ENCODE data around the gene CERS6.

CERS6 gene

DNA sequence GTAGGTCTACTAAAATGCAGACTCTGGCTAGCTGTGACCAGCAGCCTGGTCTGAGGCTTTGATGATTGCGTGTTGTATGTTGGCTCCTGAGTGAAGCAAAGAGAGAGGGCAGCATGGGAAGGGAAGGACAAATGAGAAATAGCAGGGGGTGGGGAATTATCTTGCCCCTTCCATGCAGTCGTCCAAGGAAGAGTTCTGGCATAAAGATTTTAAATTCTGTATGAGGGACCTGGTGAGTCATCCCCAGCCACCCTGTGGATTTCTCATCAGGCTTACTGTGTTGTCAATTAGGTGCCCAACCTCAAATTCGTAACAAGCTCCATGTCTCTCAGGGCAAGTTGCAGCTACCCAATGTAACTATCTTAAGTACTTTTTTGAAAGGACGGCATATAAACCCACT lies 274.3 kb downstream of the CERS6 start:
- no peak for TF ChIP-seq CTCF (IDR thresholded peaks at IDR 0.05; ENCODE audit: extremely low read depth, insufficient read depth, missing control alignments)
- no peak for DNase-seq (ENCODE audit: low spot score)
- in situ Hi-C loops (cut with MboI; ENCODE audit: low pct_unique_long_range_greater_than_20kb, low sequenced_read_pairs, unreplicated experiment): no loop called here

- no peak for TF ChIP-seq CTCF (IDR thresholded peaks at IDR 0.05; ENCODE audit: extremely low read depth, insufficient read depth, missing control alignments)
- in situ Hi-C loops (cut with MboI; ENCODE audit: low pct_unique_long_range_greater_than_20kb, low sequenced_read_pairs, unreplicated experiment): no loop called here
- no peak for DNase-seq (ENCODE audit: low spot score)
Observed at GRCh38 chr2:168731002-168731401, 274.9 kb downstream of the CERS6 start.

DNA sequence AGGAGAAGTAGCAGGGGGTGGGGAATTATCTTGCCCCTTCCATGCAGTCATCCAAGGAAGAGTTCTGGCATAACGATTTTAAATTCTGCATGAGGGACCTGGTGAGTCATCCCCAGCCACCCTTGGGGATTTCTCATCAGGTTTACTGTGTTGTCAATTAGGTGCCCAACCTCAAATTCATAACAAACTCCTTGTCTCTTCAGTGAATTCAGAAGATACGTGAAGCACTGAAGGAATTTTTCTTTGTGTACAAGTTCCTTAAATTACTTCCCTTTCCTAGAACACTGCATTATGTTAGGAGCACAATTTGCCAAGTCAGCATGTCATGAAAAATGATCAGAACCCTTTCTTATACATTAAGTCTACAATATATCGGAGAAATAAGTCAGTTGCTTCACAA lies 275.5 kb downstream of the CERS6 start:
- TF ChIP-seq CTCF (IDR thresholded peaks at IDR 0.05; ENCODE audit: extremely low read depth, insufficient read depth, missing control alignments): no peak
- in situ Hi-C loops (cut with MboI; ENCODE audit: low pct_unique_long_range_greater_than_20kb, low sequenced_read_pairs, unreplicated experiment): no loop called here
- no peak for DNase-seq (ENCODE audit: low spot score)

- no peak for DNase-seq (ENCODE audit: low spot score)
- in situ Hi-C loops (cut with MboI; ENCODE audit: low pct_unique_long_range_greater_than_20kb, low sequenced_read_pairs, unreplicated experiment): no loop called here
- TF ChIP-seq CTCF (IDR thresholded peaks at IDR 0.05; ENCODE audit: extremely low read depth, insufficient read depth, missing control alignments): no peak
Observed at GRCh38 chr2:168732100-168732499, 276.0 kb downstream of the CERS6 start.

DNA sequence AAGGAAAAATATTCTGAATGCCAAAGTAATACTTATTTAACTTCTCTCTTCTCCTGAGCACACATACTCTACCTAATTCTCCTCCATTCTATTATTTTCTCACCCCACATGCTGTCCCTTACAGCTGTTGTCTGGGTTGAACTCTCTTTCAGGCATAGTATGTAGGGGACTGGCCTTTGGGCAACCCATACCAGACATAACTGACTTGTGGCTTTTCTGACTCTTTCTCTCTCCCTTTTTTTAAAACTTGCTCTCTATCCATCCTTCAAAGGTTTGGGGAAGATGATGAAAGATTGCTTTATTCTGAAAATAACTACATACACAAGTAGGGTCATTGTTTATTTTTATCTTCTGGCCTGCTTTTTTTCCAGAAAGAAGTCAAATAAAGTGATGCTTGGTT lies 276.4 kb downstream of the CERS6 start:
- in situ Hi-C loops (cut with MboI; ENCODE audit: low pct_unique_long_range_greater_than_20kb, low sequenced_read_pairs, unreplicated experiment): no loop called here
- no peak for TF ChIP-seq CTCF (IDR thresholded peaks at IDR 0.05; ENCODE audit: extremely low read depth, insufficient read depth, missing control alignments)
- DNase-seq (ENCODE audit: low spot score): no peak

GRCh38 chr2:168734199-168734760 lies 278.2 kb downstream of the CERS6 start:
- no peak for TF ChIP-seq CTCF (IDR thresholded peaks at IDR 0.05; ENCODE audit: extremely low read depth, insufficient read depth, missing control alignments)

More at GRCh38 chr2:168734199-168734760, 278.2 kb downstream of the CERS6 start:
- in situ Hi-C loops (cut with MboI; ENCODE audit: low pct_unique_long_range_greater_than_20kb, low sequenced_read_pairs, unreplicated experiment): no loop called here
- DNase-seq (ENCODE audit: low spot score): no peak
